HG02852 (cell line): Measurements from ENCODE around the gene MACROD1.
"Not testable (repeated sequence)": the region's sequence is repeated elsewhere in the genome, so short reads cannot be mapped to it uniquely, and the experiment has no call there.

Source experiments
- ATAC-seq: cut with Tn5 transposase; IDR thresholded peaks from one replicate; pipeline ENCODE4 v1.9.1; 2021; ENCODE audit warnings: mild to moderate bottlenecking, moderate library complexity; ENCODE audit not compliant: unreplicated experiment

MACROD1 gene

DNA sequence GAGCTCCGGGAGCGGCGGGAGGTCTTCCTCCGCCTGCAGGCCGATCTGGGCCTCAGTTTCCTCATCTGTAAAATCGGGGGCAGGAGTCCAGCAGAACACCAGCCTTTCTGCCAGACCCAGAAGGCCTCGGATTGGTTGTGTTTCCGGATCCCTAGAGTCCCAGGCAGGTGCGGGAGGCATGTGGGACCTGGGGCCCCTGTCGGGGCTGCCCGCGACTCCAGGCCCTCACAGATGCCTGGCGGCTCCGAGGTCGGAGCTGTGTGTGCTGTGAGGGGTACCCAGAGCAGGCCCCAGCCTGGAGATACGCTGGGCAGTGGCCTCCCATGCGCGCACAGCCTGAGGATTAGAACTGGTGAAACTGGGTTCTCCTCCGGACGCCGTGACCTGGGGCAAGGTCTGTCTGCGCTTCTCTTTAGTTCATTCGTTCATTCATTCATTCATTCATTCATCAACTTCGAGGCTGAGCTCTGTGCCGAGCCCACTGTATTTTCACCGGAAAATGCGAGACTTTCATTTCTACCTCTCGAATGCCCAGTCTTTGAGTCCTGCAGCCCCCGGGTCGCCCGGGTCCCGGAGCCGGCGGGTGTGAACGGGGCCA lies 105.6 kb downstream of the MACROD1 start:
- ATAC-seq, result no peak

DNA sequence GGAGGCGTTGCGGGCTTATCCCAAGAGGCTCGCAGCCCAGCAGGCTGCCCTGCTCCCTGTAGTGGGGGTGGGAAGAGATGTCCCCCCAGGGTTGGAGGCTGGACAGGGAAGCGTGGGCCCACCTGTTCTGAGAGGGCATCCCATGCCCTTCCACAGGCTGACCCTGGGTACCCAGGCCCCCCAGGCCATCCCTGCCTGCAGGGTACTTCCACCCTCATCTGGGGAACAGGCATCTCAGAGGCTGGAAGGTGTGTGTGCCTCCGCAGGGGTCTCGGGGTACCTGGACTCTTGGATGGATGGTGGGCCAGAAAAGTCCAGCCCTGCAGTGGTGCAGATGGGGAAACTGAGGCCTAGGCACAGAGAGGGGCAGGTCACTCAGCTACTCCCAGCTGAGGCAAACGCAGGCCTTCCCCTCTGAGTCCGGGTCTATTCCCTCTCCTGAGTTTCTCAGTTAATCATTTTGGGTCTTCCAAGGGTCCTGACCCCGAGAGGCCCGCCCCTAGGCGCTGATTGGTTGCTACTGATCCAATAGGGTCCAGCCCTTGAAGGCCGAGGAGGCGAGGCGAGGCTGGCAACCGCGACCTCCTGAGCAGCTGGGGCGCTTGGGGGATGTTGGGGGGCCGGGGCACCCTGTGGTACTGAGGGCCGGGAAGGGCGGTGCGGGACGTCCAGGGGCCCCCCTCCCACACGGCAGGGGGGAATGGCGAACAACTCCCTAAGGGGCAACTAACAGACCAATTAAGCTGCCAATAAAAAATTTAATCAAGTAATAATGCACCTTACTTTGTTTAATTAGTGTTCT lies 106.4 kb downstream of the MACROD1 start:
- no peak for ATAC-seq

DNA sequence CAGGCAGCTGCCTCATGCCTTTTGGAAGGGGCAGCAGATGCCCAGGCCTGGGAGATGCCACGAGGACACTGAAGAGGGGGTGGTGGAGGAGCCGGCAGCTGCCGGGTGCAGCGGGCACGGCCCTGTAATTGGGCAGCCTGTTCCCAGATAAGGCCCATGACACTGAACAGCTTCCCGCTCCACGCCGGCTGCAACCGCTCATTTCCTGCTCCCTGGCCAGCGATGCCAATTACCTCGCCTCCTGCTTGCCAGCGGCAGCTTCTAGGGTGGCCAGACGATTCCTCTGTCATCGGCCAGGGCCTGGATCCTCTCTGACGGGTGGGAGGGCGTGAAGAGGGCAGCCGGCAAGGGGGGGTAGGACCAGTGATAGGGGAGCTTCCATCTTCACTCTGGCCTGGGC lies 107.4 kb downstream of the MACROD1 start:
- ATAC-seq, result no peak

DNA sequence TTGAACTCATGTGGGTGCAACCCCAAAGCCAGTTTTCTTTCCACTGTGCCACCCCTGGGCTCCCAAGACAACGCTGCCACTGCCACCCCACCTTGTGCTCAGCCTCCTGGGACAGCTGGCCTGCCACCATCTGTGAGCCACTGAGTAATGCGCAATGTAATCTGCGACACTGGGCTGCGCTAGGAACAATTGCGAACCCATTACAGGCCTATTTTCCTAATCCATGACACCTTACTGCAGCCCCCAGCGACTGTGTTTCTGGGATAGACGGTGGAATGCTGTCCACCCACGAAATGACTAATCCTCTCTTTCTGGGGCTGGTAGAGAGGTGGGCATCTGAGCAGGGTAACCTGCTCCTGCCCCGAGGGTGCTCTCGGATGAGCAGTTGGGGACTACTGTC lies 108.0 kb downstream of the MACROD1 start:
- no peak for ATAC-seq

DNA sequence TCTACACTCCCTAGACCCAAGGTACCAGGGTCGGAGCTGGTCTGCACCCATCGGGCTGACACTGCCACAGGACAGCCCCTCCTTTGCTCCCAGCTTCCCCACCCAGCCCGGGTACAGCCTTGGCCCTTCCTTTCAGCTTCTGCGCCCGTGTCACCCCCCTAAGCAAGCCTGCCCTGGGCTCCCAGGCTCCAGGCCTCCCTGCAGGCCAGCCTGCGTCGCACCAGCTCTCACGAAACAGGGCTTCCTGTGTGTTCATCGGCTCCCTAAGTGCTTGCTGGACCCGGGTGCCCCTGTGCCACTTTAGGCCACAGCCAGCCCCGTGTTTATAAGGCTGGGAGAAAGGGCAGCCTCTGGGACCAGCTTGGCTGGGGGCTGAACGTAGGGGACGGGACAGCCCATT lies 109.1 kb downstream of the MACROD1 start:
- no peak for ATAC-seq

DNA sequence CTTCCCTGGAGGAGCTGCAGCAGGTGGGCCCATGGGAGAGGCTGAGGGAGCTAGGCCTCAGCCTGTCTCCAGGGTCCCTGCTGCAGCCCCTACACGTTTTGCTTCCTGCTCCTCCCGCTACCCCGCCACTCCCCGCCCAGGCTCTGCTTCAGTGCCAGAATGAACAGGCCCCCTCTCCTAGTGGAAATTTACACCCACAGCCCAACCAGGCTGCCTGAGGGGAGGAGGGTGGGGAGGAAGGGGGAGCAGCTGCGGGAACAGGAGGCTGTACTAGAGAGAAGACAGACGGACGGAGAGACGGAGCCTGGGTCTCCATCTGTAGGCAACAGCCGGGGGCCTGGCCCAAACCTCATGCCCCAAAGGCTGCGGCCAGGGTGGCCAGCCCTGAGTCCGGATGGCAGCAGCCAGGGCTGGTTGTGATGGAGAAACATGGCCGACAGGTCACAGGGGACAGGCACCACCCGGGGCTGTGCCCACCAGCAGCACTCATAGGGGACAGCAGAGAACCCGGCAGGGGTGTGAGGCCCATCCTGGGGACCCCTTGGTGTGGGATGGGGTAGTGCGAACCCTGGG lies 109.6 kb downstream of the MACROD1 start:
- no peak for ATAC-seq

DNA sequence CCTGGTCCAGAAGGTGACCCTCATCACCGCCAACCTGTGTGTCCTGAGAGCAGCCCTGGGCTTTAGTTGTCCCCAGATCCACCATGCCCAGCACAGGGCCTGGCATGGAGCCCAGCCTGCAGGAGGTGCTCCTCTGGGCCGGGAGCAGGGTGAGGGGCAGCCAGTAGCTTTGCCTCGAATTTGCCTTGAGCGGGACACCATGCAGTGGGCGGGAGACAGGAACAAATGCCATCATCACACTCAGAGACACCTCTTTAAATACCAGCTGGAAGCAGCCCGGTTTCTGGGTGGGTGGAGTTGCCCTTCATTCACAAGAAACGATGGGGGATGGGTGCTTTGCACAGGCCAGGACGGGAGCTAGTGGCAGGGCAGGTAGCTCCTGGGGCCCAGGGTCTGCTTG lies 110.8 kb downstream of the MACROD1 start:
- ATAC-seq, result no peak

DNA sequence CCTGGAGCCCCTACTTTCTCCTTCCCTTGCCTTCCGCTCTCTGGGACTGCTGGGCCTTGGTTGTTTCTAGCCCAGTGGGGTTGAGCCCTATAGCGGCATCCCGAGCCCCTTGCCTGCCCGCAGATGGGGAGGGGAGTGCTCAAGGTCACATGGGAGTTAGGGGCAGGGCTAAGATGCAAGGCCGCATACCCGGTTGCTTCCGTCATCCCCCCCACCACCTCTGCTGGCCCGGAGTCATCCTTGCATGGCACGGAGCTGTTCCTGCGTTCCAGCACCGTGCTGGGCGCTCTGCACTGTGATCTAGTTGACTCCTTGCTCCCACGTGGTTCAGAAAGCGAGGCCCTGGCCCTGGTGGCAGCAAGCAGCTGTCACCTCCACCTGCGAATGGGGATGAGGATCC lies 112.2 kb downstream of the MACROD1 start:
- ATAC-seq, result no peak

DNA sequence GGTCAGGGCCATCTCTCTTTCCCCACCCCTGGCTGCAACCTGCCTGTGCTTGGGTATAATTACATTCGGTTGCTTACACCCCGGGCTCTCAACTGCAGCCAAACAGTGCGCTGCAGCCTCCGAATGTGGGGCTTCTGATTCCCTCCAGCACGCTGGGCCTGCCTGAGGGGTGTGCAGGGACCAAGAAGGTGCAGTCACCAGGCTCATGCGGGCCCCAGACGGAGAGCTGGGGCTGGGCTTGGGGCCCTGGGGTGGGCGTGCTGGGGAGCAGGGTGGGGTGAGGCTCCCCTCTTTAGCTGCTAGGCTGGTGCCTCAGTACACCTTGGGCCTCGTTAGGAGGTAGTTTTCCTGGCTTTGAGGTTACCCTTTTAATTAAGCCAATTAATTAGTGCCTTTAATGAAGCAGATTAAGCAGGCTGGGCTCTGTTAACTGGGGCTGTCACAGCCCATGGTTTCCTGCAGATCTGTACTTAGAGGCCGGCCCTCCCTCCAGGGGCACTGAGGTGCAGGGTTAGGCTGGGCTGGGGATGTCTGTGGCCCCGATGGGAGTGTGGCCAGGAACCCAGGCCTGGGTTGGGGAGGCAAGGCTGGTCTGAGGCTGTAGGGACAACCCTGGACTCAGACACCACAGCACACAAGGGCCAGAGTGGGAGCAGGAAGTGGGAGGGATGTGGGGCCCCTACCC lies 112.8 kb downstream of the MACROD1 start:
- ATAC-seq, result no peak

DNA sequence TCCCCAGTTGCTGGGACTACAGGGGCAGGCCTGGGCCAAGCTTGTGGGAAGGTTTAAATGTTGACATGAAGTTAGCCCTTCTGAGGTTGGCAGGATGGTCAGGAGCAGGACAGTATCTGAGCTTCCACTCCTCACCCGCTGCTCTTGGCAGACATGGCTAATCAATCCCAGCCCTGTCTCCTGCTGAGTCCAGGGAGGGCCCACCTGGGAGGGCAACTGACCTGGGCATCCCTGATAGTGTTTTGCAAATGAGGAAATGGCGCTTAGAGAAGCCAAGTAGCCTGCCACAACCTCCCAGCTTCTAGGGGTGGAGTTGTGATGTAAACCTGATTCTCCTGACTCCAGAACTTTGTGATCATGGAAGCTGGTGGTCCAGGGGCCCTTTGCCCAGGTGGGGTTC lies 113.5 kb downstream of the MACROD1 start:
- ATAC-seq, result no peak

DNA sequence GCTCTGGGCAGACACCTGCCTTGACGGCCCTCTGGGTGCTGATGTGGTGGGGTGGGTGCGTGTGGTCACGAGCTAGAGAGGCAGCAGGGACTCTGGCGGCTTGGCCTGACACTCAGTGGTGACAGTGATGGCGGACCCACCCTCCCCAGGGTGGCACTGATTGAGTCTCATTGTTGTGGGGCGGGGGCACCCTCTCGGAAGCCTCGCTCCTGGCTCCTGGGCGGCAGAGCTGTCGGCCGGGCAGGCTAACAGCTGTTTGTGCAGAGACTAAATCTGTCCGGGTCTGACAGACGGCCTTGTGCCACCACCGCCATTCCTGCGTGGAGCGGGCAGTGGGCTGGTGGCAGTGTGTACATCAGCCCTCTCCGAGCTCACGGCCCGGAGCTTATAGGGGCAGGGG lies 114.6 kb downstream of the MACROD1 start:
- ATAC-seq, result no peak

DNA sequence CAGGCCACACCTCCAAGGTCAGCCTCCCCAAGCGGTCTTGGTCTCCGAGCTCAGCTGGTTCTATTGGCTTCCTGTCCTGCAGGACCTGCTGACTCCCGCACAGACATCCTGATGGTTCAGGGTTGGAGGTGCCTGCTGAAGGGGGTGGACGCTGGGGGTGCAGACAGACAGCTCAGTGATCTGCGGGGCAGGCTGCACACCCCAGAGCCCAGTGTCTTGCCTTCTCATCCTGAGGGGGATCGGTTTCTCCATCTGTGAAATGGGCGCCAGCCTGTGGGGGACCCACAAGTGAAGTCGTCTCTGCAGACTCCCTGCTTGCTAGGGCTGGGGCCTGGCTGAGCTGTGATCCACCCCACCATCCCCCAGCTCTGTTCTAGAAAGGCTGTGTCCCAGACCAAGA lies 116.4 kb downstream of the MACROD1 start:
- ATAC-seq, result no peak

DNA sequence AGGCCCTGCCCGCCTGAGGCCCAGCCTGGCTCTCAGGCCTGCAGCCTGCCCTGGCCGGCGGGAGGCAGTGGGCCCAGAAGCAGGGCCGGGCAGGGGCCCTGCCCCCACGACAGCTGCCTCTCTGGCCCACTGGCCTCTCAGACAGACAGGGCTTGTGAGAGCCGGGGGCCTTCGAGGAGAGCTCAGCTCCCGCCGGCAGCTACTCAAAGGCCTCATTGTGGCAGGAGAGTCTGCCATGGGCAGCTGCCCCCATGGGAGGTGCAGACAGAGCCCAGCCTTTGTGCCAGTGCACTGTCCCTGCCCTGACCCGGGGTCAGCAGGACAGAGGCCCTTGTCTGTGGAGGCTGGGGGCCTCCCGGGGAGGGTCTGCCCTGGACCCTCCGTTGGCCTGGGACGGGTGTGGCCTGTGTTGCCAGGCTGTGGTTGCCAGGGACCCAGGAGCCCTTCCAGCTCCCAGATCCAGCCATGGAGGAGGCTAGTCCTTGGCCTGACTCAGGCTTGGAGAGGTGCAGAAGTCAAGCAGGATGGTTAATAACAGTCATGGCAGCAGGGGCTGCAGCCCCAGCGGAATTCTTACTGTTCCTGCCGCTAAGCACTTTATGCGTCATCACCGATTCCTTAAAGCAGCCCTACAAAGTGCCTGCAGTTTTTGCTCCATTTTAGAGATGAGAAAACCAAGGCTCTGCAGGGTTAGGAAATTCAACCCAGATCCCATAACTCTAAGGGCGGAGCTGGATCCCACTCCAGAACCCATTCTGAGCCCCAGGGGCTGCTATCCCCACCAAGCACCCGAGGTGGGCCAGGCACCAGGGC lies 117.7 kb downstream of the MACROD1 start:
- ATAC-seq, result no peak

DNA sequence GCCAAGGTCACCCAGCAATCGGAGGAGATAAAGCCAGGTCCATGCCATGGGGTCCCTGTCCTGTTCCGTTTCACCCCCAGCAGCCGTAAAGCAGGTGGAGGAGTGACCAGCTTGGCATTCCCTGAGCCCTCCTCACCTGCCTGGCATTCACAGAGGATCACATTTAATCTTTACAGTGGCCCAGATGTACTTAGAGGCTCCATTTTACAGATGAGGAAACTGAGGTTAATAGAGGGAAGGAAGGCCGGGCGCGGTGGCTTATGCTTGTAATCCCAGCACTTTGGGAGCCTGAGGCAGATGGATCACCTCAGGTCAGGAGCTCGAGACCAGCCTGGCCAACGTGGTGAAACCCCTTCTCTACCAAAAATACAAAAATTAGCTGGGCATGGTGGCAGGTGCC lies 118.5 kb downstream of the MACROD1 start:
- ATAC-seq, result not testable (repeated sequence)

DNA sequence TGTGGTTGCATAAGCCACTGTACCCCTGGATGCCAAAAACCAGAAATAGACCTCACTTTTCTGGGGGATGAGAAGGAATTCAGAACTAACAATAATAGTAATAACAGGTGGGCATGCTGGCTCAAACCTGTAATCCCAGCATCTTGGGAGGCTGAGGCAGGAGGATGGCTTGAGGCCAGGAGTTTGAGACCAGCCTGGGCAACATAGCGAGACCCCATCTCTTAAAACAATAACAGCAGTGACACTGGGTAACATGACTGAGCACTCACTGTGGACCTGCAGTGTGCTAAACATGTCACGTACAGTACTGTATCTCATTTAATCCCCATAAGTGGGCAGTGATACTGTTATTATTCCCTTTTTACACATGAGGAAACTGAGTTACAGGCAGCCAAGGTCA lies 120.2 kb downstream of the MACROD1 start:
- no peak for ATAC-seq

DNA sequence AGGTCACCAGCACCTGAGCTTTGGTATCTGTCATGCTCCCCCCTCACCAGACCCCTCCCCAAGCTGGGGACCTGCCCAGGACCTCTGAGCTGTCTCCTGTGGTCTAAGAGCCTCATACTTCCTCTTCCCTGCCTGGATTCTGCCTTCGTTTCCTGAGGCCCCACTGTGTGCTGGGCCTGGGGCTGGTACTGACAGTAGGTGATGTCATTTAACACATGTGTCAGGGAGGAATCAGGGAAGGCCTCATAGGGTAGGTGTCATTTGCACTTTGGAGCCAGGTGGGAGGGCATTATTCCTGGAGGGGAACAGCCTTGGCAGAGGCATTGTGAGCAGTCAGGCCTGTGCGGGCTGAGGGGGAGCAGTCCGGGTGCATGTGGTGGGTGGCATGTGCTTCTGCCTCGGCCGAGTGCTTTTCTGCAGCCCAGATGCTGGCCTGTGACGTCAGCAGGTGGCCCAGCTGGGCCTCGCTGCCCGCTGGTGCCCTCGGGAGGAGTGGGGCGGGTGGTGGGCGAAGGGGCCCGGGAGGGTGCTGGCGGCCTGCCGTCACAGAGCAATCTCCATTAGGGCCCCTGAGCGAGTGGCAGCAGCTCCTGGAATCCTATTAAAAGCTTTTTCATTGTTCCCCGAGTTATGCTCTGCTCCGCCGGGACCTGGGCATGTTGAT lies 121.1 kb downstream of the MACROD1 start:
- no peak for ATAC-seq

DNA sequence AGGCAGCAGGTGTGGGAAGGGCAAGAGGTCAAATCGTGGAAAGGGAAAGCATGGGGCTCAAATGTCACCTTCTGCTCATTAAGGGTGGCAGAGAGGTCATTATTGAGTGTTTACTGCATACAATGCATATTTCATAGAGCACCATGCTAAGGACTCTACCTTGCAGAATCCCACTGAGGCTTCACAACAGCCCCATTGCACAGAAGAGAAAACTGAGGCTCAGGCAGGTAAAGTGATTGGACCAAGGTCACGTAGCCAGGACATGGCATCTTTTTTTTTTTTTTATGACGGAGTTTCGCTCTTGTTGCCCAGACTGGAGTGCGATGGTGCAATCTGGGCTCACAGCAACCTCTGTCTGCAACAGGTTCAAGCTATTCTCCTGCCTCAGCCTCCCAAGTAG lies 122.4 kb downstream of the MACROD1 start:
- no peak for ATAC-seq

DNA sequence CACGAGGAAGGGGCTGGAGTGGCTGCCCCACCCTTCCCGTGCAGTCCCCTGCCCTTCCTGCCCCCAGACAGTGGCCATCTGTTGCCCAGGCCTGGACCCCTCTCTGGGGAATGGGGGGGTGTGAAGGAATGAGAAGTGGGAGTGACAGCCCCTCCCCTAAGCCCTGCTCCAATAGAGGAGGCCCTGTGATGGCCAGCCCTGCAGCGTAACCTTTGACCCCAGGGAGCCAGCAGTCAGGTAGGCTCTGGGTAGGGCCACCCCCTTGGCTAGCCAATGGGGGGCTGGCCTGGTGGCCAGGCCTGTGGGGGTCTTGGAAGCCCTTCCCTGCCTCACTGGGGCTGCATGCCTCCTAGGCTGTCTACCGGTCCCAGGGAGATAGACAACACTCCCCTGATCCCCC lies 123.6 kb downstream of the MACROD1 start:
- ATAC-seq, result no peak

DNA sequence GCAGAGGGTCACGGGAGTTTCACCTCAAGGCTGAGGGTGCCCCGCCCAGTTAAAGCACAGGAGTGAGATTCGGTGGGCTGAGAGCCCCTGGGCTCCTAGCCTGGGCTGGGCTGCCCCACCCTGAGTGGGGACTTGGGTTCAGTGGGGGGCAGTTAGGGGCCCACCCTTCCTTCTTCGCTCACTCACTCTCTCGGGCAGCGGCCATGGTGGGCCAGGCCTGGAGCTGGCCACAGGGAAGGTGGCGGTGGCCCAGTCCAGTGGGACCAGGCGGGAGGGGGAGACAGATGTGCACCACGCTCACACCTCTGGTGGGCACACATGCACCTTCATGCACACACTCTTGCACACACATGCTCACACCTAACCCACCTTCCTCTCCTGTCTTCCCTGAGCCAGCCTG lies 124.1 kb downstream of the MACROD1 start:
- ATAC-seq, result no peak

DNA sequence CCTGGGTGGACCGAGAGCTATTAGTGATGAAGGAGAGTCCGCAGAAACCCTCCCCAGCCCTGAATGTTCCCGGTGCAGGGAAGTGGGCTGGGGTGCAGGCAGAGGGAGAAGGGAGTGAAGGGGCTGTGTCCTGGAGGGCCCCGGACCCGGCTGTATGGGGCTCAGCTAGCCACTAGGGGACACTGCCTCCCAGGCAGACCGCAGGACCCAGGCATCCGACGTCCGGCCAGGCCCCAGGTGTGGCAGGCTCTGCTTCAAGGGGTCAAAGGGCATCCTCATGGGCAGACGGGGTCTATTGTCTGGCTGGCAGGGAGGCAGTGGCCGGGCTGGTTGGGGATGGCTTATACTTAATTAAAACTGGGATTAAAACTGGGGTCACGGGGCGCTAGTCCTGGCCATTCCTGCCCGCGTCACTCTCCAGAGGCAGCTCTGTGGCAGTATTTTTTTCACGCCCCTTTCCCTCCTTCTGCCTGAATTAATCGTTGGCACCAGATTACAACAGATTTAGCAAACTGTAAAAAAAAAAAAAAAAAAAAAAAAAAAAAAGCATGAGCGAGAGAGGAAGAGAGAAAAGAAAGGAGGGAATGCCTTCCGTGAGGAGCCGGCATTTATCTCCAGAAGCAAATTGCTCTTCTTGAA lies 125.1 kb downstream of the MACROD1 start:
- no peak for ATAC-seq
